Measurements from ENCODE around the gene ZNF516.

ZNF516 gene

DNA sequence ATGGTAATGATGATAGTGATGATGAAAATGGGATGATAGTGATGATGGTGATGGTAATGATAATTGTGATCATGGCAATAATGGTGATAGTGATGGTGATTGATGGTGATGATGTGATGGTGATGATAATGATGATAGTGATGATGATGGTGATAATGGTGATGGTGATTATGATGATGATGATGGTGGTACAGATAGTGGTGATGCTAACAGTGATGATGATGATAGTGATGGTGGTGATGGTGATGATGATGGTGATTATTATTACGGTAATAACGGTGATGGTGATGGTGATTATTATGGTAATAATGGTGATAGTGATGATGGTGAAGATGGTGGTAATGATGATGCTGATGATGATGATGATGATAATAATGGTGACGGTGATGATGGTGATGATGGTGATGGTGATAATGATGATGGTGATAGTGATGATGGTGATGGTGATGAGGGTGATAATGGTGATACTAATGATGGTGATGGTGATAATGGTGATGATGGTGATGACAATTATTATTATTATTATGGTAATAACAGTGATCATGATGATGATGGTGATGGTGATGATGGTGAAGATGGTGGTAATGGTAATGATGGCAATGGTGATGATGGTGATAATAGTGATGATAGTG, 151.0 kb downstream of the ZNF516 start:
- TF ChIP-seq EP300 (IDR thresholded peaks at IDR 0.05; ENCODE audit: borderline replicate concordance) (no peak), NFIC (IDR thresholded peaks at IDR 0.05) (no peak), EGR1 (IDR thresholded peaks at IDR 0.05) (no peak), FOXM1 (IDR thresholded peaks at IDR 0.05; ENCODE audit: borderline replicate concordance, low read depth) (no peak), RAD21 (IDR thresholded peaks at IDR 0.05; ENCODE audit: low read depth) (no peak), TCF12 (IDR thresholded peaks at IDR 0.05; ENCODE audit: low read depth) (no peak), TAF1 (IDR thresholded peaks at IDR 0.05; ENCODE audit: low read depth) (no peak), TEAD4 (IDR thresholded peaks at IDR 0.05) (no peak), YY1 (IDR thresholded peaks at IDR 0.05; ENCODE audit: low read depth) (no peak), CEBPB (IDR thresholded peaks at IDR 0.05) (no peak), ZBTB7A (IDR thresholded peaks at IDR 0.05; ENCODE audit: low read depth) (no peak), CREB1 (IDR thresholded peaks at IDR 0.05; ENCODE audit: low read depth) (no peak)
- TF ChIP-seq, protein P1, sequence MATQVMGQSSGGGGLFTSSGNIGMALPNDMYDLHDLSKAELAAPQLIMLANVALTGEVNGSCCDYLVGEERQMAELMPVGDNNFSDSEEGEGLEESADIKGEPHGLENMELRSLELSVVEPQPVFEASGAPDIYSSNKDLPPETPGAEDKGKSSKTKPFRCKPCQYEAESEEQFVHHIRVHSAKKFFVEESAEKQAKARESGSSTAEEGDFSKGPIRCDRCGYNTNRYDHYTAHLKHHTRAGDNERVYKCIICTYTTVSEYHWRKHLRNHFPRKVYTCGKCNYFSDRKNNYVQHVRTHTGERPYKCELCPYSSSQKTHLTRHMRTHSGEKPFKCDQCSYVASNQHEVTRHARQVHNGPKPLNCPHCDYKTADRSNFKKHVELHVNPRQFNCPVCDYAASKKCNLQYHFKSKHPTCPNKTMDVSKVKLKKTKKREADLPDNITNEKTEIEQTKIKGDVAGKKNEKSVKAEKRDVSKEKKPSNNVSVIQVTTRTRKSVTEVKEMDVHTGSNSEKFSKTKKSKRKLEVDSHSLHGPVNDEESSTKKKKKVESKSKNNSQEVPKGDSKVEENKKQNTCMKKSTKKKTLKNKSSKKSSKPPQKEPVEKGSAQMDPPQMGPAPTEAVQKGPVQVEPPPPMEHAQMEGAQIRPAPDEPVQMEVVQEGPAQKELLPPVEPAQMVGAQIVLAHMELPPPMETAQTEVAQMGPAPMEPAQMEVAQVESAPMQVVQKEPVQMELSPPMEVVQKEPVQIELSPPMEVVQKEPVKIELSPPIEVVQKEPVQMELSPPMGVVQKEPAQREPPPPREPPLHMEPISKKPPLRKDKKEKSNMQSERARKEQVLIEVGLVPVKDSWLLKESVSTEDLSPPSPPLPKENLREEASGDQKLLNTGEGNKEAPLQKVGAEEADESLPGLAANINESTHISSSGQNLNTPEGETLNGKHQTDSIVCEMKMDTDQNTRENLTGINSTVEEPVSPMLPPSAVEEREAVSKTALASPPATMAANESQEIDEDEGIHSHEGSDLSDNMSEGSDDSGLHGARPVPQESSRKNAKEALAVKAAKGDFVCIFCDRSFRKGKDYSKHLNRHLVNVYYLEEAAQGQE (IDR thresholded peaks at IDR 0.05; ENCODE audit: low read depth) = no peak
- TF ChIP-seq, protein P2, sequence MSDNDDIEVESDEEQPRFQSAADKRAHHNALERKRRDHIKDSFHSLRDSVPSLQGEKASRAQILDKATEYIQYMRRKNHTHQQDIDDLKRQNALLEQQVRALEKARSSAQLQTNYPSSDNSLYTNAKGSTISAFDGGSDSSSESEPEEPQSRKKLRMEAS (IDR thresholded peaks at IDR 0.05) = no peak
- TF ChIP-seq, protein P3, sequence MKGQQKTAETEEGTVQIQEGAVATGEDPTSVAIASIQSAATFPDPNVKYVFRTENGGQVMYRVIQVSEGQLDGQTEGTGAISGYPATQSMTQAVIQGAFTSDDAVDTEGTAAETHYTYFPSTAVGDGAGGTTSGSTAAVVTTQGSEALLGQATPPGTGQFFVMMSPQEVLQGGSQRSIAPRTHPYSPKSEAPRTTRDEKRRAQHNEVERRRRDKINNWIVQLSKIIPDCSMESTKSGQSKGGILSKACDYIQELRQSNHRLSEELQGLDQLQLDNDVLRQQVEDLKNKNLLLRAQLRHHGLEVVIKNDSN (IDR thresholded peaks at IDR 0.05) = no peak

DNA sequence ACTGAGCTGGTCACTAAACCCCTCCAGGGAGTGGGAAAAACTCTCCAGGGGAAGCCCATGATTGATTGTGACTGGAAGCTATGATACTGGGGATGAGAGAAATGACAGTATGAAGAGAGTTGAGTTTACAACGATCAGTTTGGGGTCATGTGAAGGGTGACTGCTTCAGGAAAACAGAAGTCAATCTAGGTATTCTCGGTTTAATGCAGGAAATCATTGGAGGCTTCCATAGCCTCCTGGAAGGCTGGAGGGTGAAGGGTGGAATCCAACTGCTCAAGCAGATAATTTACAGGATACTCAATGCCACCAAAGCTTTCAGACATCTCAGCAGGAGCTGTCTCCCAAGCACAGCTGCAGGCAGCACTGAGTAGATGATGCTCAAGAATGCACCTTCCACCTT, 154.6 kb downstream of the ZNF516 start:
- TF ChIP-seq, protein P2 (IDR thresholded peaks at IDR 0.05) = no peak
- TF ChIP-seq EGR1 (IDR thresholded peaks at IDR 0.05) = no peak
- TF ChIP-seq TAF1 (IDR thresholded peaks at IDR 0.05; ENCODE audit: low read depth) = no peak
- TF ChIP-seq EP300 (IDR thresholded peaks at IDR 0.05; ENCODE audit: borderline replicate concordance) = no peak
- no peak for TF ChIP-seq CREB1 (IDR thresholded peaks at IDR 0.05; ENCODE audit: low read depth)
- no peak for TF ChIP-seq RAD21 (IDR thresholded peaks at IDR 0.05; ENCODE audit: low read depth)
- TF ChIP-seq TCF12 (IDR thresholded peaks at IDR 0.05; ENCODE audit: low read depth) = no peak
- TF ChIP-seq FOXM1 (IDR thresholded peaks at IDR 0.05; ENCODE audit: borderline replicate concordance, low read depth) = no peak
- TF ChIP-seq CEBPB (IDR thresholded peaks at IDR 0.05) = no peak
- no peak for TF ChIP-seq TEAD4 (IDR thresholded peaks at IDR 0.05)
- no peak for TF ChIP-seq NFIC (IDR thresholded peaks at IDR 0.05)
- TF ChIP-seq, protein P1 (IDR thresholded peaks at IDR 0.05; ENCODE audit: low read depth) = no peak
- no peak for TF ChIP-seq ZBTB7A (IDR thresholded peaks at IDR 0.05; ENCODE audit: low read depth)

DNA sequence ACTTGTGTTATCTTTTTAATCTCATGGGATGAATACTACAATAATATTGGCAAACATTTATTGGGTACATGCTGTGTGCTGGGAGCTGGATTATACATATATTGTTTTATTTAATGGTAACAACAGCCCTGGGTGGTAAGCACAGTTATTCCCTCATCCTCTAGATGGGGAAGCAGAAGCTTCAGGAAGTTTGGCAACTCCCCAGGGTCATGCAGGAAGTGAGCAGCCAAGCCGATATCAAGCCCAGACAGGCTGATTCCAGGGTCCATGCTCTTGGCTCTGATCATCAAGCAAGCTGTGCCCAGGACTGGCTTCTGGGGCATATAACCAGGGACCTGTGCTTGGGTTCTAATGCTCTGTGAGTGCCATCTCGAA, 155.8 kb downstream of the ZNF516 start:
- TF ChIP-seq YY1 (IDR thresholded peaks at IDR 0.05; ENCODE audit: low read depth) = no peak
- TF ChIP-seq EGR1 (IDR thresholded peaks at IDR 0.05) = no peak
- TF ChIP-seq, protein P2 (IDR thresholded peaks at IDR 0.05) = no peak
- no peak for TF ChIP-seq CREB1 (IDR thresholded peaks at IDR 0.05; ENCODE audit: low read depth)
- TF ChIP-seq, protein P1 (IDR thresholded peaks at IDR 0.05; ENCODE audit: low read depth) = no peak
- TF ChIP-seq, protein P3 (IDR thresholded peaks at IDR 0.05) = no peak
- TF ChIP-seq TEAD4 (IDR thresholded peaks at IDR 0.05) = no peak
- no peak for TF ChIP-seq ZBTB7A (IDR thresholded peaks at IDR 0.05; ENCODE audit: low read depth)
- no peak for TF ChIP-seq TAF1 (IDR thresholded peaks at IDR 0.05; ENCODE audit: low read depth)
- TF ChIP-seq TCF12 (IDR thresholded peaks at IDR 0.05; ENCODE audit: low read depth) = no peak
- no peak for TF ChIP-seq NFIC (IDR thresholded peaks at IDR 0.05)
- no peak for TF ChIP-seq EP300 (IDR thresholded peaks at IDR 0.05; ENCODE audit: borderline replicate concordance)
- no peak for TF ChIP-seq RAD21 (IDR thresholded peaks at IDR 0.05; ENCODE audit: low read depth)
- no peak for TF ChIP-seq CEBPB (IDR thresholded peaks at IDR 0.05)
- no peak for TF ChIP-seq FOXM1 (IDR thresholded peaks at IDR 0.05; ENCODE audit: borderline replicate concordance, low read depth)
